ENCODE measurements around the gene NTM. TPM values are rescaled to one million over a fixed set of nuclear protein-coding genes. Genes with fewer than 3 reads are reported as not detected.

NTM gene
- total and polyA plus RNA-seq, 10 donors: 0.13 to 1.6 (median 0.67) TPM

DNA sequence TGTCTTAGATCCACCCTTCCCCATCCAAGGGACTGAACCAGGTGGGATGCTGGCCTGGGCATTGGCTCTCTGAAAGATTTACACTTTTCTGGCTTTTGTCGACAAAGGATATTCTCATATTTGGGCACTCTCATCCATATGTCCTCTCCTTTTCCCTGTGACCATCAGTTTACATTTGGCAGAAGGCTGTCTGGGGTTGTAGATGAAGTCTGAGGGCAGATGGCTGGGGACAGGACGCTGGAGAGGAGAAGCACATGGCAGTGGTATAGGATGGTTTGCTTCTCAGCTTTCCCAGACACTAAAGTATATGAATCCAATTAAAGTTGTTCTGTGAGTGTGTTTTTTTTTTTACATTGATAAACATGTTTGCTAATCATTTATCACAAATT is 757.5 kb downstream of the NTM start:
- intact Hi-C loops (cut with DNase I; ENCODE audit: low total_unique reads): no loop called here
- Histone ChIP-seq H3K27me3 (replicated peaks in 1 of 7) (no peaks in the 10 kb centered on the region), H3K4me3 (no peak overlapping the region), H3K4me1 (peaks cover 0 to 19% (median 12%) of the 10 kb centered on the region in 6 donors), H3K9me3 (no peaks in the 10 kb centered on the region), H3K27ac (no peak overlapping the region), H3K36me3 (no peaks in the 10 kb centered on the region)
- TF ChIP-seq POLR2A (IDR thresholded peaks at IDR 0.05) (no peak), POLR2AphosphoS5 (IDR thresholded peaks at IDR 0.05) (no peak)
- TF ChIP-seq, protein P1, sequence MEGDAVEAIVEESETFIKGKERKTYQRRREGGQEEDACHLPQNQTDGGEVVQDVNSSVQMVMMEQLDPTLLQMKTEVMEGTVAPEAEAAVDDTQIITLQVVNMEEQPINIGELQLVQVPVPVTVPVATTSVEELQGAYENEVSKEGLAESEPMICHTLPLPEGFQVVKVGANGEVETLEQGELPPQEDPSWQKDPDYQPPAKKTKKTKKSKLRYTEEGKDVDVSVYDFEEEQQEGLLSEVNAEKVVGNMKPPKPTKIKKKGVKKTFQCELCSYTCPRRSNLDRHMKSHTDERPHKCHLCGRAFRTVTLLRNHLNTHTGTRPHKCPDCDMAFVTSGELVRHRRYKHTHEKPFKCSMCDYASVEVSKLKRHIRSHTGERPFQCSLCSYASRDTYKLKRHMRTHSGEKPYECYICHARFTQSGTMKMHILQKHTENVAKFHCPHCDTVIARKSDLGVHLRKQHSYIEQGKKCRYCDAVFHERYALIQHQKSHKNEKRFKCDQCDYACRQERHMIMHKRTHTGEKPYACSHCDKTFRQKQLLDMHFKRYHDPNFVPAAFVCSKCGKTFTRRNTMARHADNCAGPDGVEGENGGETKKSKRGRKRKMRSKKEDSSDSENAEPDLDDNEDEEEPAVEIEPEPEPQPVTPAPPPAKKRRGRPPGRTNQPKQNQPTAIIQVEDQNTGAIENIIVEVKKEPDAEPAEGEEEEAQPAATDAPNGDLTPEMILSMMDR (IDR thresholded peaks at IDR 0.05 in 8 of 11, conservative IDR thresholded peaks at IDR 0.05 in 3 of 11): no peak
- 81 to 94% (median 88%) methylated on average over 2 of the region's 2 CpGs for WGBS, 5 donors
- DNase-seq: no peak

- H3K9me3 ChIP-seq: no peaks in the 10 kb centered on the region
- intact Hi-C loops (cut with DNase I; ENCODE audit: low total_unique reads): no loop called here
- no peak overlapping the region for H3K4me3 ChIP-seq
- WGBS, 5 donors: 77 to 94% (median 89%) methylated on average over 4 of the region's 4 CpGs
- TF ChIP-seq POLR2AphosphoS5 (IDR thresholded peaks at IDR 0.05) (no peak), POLR2A (IDR thresholded peaks at IDR 0.05) (no peak)
- TF ChIP-seq, protein P1 (IDR thresholded peaks at IDR 0.05 in 8 of 11, conservative IDR thresholded peaks at IDR 0.05 in 3 of 11): no peak
- H3K4me1 ChIP-seq: peaks cover 0 to 16% (median 10%) of the 10 kb centered on the region in 6 donors
- H3K27ac ChIP-seq: no peak overlapping the region
- no peak for DNase-seq
- H3K27me3 ChIP-seq (replicated peaks in 1 of 7): no peaks in the 10 kb centered on the region
- H3K36me3 ChIP-seq: no peaks in the 10 kb centered on the region
Measured at GRCh38 chr11:132131047-132131446, 760.6 kb downstream of the NTM start.

GRCh38 chr11:132131961-132132360 is 761.5 kb downstream of the NTM start:
- 51 to 61% (median 57%) methylated on average over 9 of the region's 9 CpGs for WGBS, 5 donors

DNA sequence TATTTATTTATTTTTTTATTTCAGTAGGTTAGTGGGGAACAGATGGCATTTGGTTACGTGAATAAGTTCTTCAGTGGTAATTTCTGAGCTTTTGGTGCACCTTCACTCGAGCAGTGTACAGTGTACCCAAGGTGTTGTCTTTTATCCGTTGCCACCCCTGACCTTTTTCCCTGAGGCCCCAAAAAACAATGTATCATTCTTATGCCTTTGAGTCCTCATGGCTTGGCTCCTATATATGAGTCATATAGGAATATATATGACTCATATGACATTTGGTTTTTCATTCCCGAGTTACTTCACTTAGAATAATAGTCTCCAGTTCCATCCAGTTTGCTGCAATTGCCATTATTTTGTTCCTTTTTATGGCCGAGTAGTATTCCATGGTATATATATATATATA is 763.9 kb downstream of the NTM start:
- Histone ChIP-seq H3K4me1 (no peaks in the 10 kb centered on the region), H3K27me3 (replicated peaks in 1 of 7) (no peaks in the 10 kb centered on the region), H3K9me3 (no peaks in the 10 kb centered on the region), H3K36me3 (no peaks in the 10 kb centered on the region), H3K27ac (no peak overlapping the region), H3K4me3 (no peak overlapping the region)
- no peak for TF ChIP-seq POLR2AphosphoS5 (IDR thresholded peaks at IDR 0.05)
- no peak for TF ChIP-seq POLR2A (IDR thresholded peaks at IDR 0.05)
- TF ChIP-seq, protein P1 (IDR thresholded peaks at IDR 0.05 in 8 of 11, conservative IDR thresholded peaks at IDR 0.05 in 3 of 11): no peak
- intact Hi-C loops (cut with DNase I; ENCODE audit: low total_unique reads): no loop called here
- no peak for DNase-seq
- WGBS, 5 donors: 78 to 88% (median 84%) methylated on average over 5 of the region's 5 CpGs

More at GRCh38 chr11:132131961-132132360, 761.5 kb downstream of the NTM start:
- no peak for TF ChIP-seq POLR2A (IDR thresholded peaks at IDR 0.05)
- TF ChIP-seq POLR2AphosphoS5 (IDR thresholded peaks at IDR 0.05): no peak
- TF ChIP-seq, protein P1 (IDR thresholded peaks at IDR 0.05 in 8 of 11, conservative IDR thresholded peaks at IDR 0.05 in 3 of 11): no peak
- H3K36me3 ChIP-seq: no peaks in the 10 kb centered on the region
- intact Hi-C loops (cut with DNase I; ENCODE audit: low total_unique reads): no loop called here
- H3K4me3 ChIP-seq: no peak overlapping the region
- H3K9me3 ChIP-seq: no peaks in the 10 kb centered on the region
- no peaks in the 10 kb centered on the region for H3K27me3 ChIP-seq (replicated peaks in 1 of 7)
- no peak overlapping the region for H3K27ac ChIP-seq
- DNase-seq: no peak
- peaks cover 0 to 7% (median 4%) of the 10 kb centered on the region in 6 donors for H3K4me1 ChIP-seq

Data from spleen (tissue), 11 donors.